Activated CD8-positive, alpha-beta memory T cell treated with anti-CD3 and anti-CD28 coated beads for 48 hours (primary cell): ENCODE measurements around the gene OR6B2.

Source experiments
- DNase-seq, 3 experiments: peaks; one replicate each; pipeline ENCODE4 v3.0.0-alpha.2; 2020; ENCODE audit warnings: low read depth in 2 of 3, low spot score in 2 of 3

Gene OR6B2

DNA sequence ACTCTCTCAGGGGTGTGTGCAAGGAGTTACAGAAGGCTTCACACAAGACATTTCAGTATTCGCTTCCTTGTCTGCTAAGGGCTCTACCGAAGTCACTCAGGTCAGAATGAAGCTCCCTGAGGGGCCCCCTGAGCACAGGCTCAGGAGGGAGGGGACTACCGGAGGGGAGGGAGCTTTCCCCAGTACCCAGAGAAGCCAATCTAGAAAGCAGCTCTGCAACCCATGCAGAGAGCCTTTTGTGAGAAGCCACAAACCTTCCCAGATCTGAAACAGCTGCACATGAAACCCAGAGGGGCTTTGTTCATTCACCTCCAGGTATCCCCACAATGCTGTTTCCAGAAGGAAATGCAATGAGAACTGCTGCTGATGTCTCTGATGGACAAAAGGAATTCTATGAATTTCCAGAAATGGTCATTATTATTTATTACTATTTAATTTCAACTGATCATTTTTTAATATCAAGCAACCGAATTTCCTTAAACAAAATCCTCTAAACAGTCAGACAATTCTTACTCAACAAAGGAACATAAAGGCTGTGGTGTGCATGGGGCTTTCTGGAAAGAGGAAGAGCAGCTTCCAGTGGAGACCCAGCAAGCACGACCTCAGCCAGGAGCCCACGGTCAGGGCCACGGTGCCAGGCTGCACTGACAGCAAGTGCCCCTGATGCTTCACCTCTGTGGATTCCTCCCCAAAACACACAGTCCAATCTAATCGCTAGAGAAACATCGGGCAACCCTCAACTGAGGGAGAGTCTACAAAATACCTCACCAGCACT is 47.0 kb downstream of the OR6B2 start:
- no peak for DNase-seq
